WTC11 (cell line): ENCODE results near the gene COL18A1. TPM values are rescaled to one million over a fixed set of nuclear protein-coding genes. Genes with fewer than 3 reads are reported as not detected.
A peak's percentile ranks its signal among the peaks of the same experiment; 100 is the strongest.

Source experiments
- ATAC-seq: fragments of 200-7000 bp; cut with Tn5 transposase; 2 replicates; pipeline ENCODE4 v1.10.0; 2021; ENCODE audit warnings: mild to moderate bottlenecking, moderate library complexity
- CTCF ChIA-PET: fragments of 300-600 bp; sonication (Branson Sonifier 250); formaldehyde crosslinking; loops from one replicate; lab custom pipeline; 2021; ENCODE audit warnings: antibody characterized with exemption; lab: Charles Lee
- POLR2A ChIA-PET: fragments of 350-600 bp; sonication (Branson Sonifier 250); formaldehyde crosslinking; loops from one replicate; lab custom pipeline; 2021; ENCODE audit warnings: antibody characterized with exemption; lab: Charles Lee
- DNase-seq: peaks from one replicate; pipeline ENCODE4 v3.0.0; 2021; ENCODE audit warnings: low spot score
- H3K27ac Mint-ChIP-seq: 2 replicates; pipeline ENCODE4 v1.8.0; 2021; ENCODE audit warnings: mixed read lengths
- H3K27me3 Mint-ChIP-seq: 2 replicates; pipeline ENCODE4 v1.8.0; 2021; ENCODE audit warnings: low read depth, mild to moderate bottlenecking, moderate library complexity, mixed read lengths
- H3K36me3 Mint-ChIP-seq: 2 replicates; pipeline ENCODE4 v1.8.0; 2021; ENCODE audit warnings: mixed read lengths
- H3K4me1 Mint-ChIP-seq: 2 replicates; pipeline ENCODE4 v1.8.0; 2022; ENCODE audit warnings: mixed read lengths
- H3K4me3 Mint-ChIP-seq: 2 replicates; pipeline ENCODE4 v1.8.0; 2021; ENCODE audit warnings: mild to moderate bottlenecking, moderate library complexity, mixed read lengths
- H3K9me3 Mint-ChIP-seq: 2 replicates; pipeline ENCODE4 v1.8.0; 2021; ENCODE audit warnings: mixed read lengths
- ATF2 ChIP-seq: sonication (generic); formaldehyde crosslinking; IDR thresholded peaks from 2 replicates; pipeline ENCODE4 v1.8.1; 2022; ENCODE audit warnings: low read depth, missing genetic modification reagents, borderline replicate concordance
- CBFB ChIP-seq: sonication (generic); formaldehyde crosslinking; IDR thresholded peaks from 2 replicates; pipeline ENCODE4 v1.8.1; 2022; ENCODE audit warnings: mild to moderate bottlenecking, low read depth, missing genetic modification reagents
- CDX4 ChIP-seq: fragments of 250-450 bp; sonication (Bioruptor Pico); IDR thresholded peaks from 2 replicates; pipeline ENCODE4 v1.9.0; 2021; ENCODE audit warnings: moderate library complexity, mild to moderate bottlenecking, inconsistent platforms, borderline replicate concordance
- ELF4 ChIP-seq: sonication (generic); formaldehyde crosslinking; IDR thresholded peaks from 2 replicates; pipeline ENCODE4 v1.8.1; 2022; ENCODE audit warnings: low read depth, mild to moderate bottlenecking, moderate library complexity, missing genetic modification reagents
- ETV6 ChIP-seq: sonication (generic); formaldehyde crosslinking; IDR thresholded peaks from 2 replicates; pipeline ENCODE4 v1.8.1; 2022; ENCODE audit warnings: mild to moderate bottlenecking, missing genetic modification reagents
- FOXK1 ChIP-seq: sonication (generic); formaldehyde crosslinking; IDR thresholded peaks from 2 replicates; pipeline ENCODE4 v1.8.0; 2022; ENCODE audit warnings: mild to moderate bottlenecking, moderate library complexity, missing genetic modification reagents
- JAZF1 ChIP-seq: fragments of 250-450 bp; sonication (Bioruptor Pico); IDR thresholded peaks from 2 replicates; pipeline ENCODE4 v1.9.0; 2021; ENCODE audit warnings: moderate library complexity, mild to moderate bottlenecking, inconsistent platforms
- MXD4 ChIP-seq: fragments of 250-450 bp; sonication (Bioruptor Pico); IDR thresholded peaks from 2 replicates; pipeline ENCODE4 v1.8.0; 2021; ENCODE audit warnings: mild to moderate bottlenecking, moderate library complexity, borderline replicate concordance
- OVOL2 ChIP-seq: fragments of 250-450 bp; sonication (Bioruptor Pico); IDR thresholded peaks from 2 replicates; pipeline ENCODE4 v1.9.0; 2021; ENCODE audit warnings: mild to moderate bottlenecking, borderline replicate concordance
- SMAD3 ChIP-seq: sonication (generic); formaldehyde crosslinking; IDR thresholded peaks from 2 replicates; pipeline ENCODE4 v1.8.0; 2022; ENCODE audit warnings: missing genetic modification reagents, mild to moderate bottlenecking, borderline replicate concordance
- ZNF121 ChIP-seq: sonication (generic); formaldehyde crosslinking; IDR thresholded peaks from 2 replicates; pipeline ENCODE4 v1.8.0; 2023; ENCODE audit warnings: missing genetic modification reagents
- ZNF219 ChIP-seq: sonication (generic); formaldehyde crosslinking; IDR thresholded peaks from 2 replicates; pipeline ENCODE4 v1.8.0; 2023; ENCODE audit warnings: missing genetic modification reagents, mild to moderate bottlenecking, borderline replicate concordance
- ZNF232 ChIP-seq: sonication (generic); formaldehyde crosslinking; IDR thresholded peaks from 2 replicates; pipeline ENCODE4 v1.8.0; 2022; ENCODE audit warnings: mild to moderate bottlenecking, missing genetic modification reagents
- ZNF263 ChIP-seq: sonication (generic); formaldehyde crosslinking; IDR thresholded peaks from 2 replicates; pipeline ENCODE4 v1.8.1; 2022; ENCODE audit warnings: low read depth, mild to moderate bottlenecking, moderate library complexity, missing genetic modification reagents
- ZNF281 ChIP-seq: sonication (generic); formaldehyde crosslinking; IDR thresholded peaks from 2 replicates; pipeline ENCODE4 v1.8.0; 2023; ENCODE audit warnings: mild to moderate bottlenecking, missing genetic modification reagents
- ZNF317 ChIP-seq: sonication (generic); formaldehyde crosslinking; IDR thresholded peaks from 2 replicates; pipeline ENCODE4 v1.8.1; 2023; ENCODE audit warnings: low read depth, mild to moderate bottlenecking, moderate library complexity, missing genetic modification reagents, borderline replicate concordance
- ZNF512 ChIP-seq: sonication (generic); formaldehyde crosslinking; IDR thresholded peaks from 2 replicates; pipeline ENCODE4 v1.8.1; 2022; ENCODE audit warnings: missing genetic modification reagents, borderline replicate concordance
- total RNA-seq: library from RNA; stranded (reverse); gene quantifications from 3 replicates; pipeline ENCODE4 v1.2.3, GENCODE V29; 2021
- TF ChIP-seq, protein P1 (sequence below): sonication (generic); formaldehyde crosslinking; IDR thresholded peaks from 2 replicates; pipeline ENCODE4 v1.8.1; 2023; ENCODE audit warnings: mild to moderate bottlenecking, missing genetic modification reagents, borderline replicate concordance

COL18A1 gene
- total RNA-seq, 1 experiment from 2014 or later: 231 TPM

- no peak for TF ChIP-seq ZNF512 (CRISPR knock-in tag)
- no peak for TF ChIP-seq FOXK1 (CRISPR knock-in tag)
- no peak for TF ChIP-seq JAZF1
- TF ChIP-seq ELF4: no peak
- TF ChIP-seq, all 79 proteins: peak for 0
Measured at GRCh38 chr21:45472445-45473365, 67.7 kb downstream of the COL18A1 start (continued).

- Mint-ChIP-seq H3K27ac (peak overlapping the region; percentile 5), H3K9me3 (no peaks in the 10 kb centered on the region), H3K4me3 (no peak overlapping the region), H3K27me3 (no peaks in the 10 kb centered on the region), H3K36me3 (peaks cover 30% of the 10 kb centered on the region), H3K4me1 (peaks cover 13% of the 10 kb centered on the region)
- ChIA-PET CTCF (no interaction called here), POLR2A (no interaction called here)
- TF ChIP-seq, protein P1, sequence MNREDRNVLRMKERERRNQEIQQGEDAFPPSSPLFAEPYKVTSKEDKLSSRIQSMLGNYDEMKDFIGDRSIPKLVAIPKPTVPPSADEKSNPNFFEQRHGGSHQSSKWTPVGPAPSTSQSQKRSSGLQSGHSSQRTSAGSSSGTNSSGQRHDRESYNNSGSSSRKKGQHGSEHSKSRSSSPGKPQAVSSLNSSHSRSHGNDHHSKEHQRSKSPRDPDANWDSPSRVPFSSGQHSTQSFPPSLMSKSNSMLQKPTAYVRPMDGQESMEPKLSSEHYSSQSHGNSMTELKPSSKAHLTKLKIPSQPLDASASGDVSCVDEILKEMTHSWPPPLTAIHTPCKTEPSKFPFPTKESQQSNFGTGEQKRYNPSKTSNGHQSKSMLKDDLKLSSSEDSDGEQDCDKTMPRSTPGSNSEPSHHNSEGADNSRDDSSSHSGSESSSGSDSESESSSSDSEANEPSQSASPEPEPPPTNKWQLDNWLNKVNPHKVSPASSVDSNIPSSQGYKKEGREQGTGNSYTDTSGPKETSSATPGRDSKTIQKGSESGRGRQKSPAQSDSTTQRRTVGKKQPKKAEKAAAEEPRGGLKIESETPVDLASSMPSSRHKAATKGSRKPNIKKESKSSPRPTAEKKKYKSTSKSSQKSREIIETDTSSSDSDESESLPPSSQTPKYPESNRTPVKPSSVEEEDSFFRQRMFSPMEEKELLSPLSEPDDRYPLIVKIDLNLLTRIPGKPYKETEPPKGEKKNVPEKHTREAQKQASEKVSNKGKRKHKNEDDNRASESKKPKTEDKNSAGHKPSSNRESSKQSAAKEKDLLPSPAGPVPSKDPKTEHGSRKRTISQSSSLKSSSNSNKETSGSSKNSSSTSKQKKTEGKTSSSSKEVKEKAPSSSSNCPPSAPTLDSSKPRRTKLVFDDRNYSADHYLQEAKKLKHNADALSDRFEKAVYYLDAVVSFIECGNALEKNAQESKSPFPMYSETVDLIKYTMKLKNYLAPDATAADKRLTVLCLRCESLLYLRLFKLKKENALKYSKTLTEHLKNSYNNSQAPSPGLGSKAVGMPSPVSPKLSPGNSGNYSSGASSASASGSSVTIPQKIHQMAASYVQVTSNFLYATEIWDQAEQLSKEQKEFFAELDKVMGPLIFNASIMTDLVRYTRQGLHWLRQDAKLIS (CRISPR knock-in tag): no peak
- TF ChIP-seq CDX4 (CRISPR knock-in tag) (no peak), MXD4 (no peak), ZNF263 (no peak), ETV6 (CRISPR knock-in tag) (no peak), ZNF232 (CRISPR knock-in tag) (no peak), ZNF219 (CRISPR knock-in tag) (no peak), ZNF317 (CRISPR knock-in tag) (no peak), ZNF121 (CRISPR knock-in tag) (no peak), ZNF281 (no peak), CBFB (CRISPR knock-in tag) (no peak), SMAD3 (CRISPR knock-in tag) (no peak), OVOL2 (CRISPR knock-in tag) (no peak), ATF2 (CRISPR knock-in tag) (no peak)
- ATAC-seq (no peak), DNase-seq (no peak)
Measured at GRCh38 chr21:45473496-45474322, 68.7 kb downstream of the COL18A1 start.
